NCI-H345 (cell line): ENCODE measurements around the gene STAM2.
"Not testable (repeated sequence)": the region's sequence is repeated elsewhere in the genome, so short reads cannot be mapped to it uniquely, and the experiment has no call there.

Source experiments
- DNase-seq: peaks from one replicate; lab custom pipeline; 2025; lab: John Stamatoyannopoulos, UW

Gene STAM2

GRCh38 chr2:152106464-152106863 is 69.1 kb downstream of the STAM2 start:
- DNase-seq, result no peak

- no peak for DNase-seq
These were observed 72.3 kb downstream of the STAM2 start for GRCh38 chr2:152103271-152103670.

GRCh38 chr2:152100961-152101360 is 74.6 kb downstream of the STAM2 start:
- DNase-seq, result no peak

- DNase-seq, result no peak
These were observed 76.1 kb downstream of the STAM2 start for GRCh38 chr2:152099367-152100050.

GRCh38 chr2:152098496-152099366 is 76.8 kb downstream of the STAM2 start, which contains the start of gene CACNB4:
Gene CACNB4 (minus strand): TSS chr2:152099044.
- DNase-seq, result no peak

GRCh38 chr2:152097801-152098495 is 77.6 kb downstream of the STAM2 start:
- no peak for DNase-seq

GRCh38 chr2:152097290-152097800 is 78.2 kb downstream of the STAM2 start:
- peak; percentile 19 for DNase-seq

- DNase-seq, result no peak
These were observed 80.4 kb downstream of the STAM2 start for GRCh38 chr2:152095146-152095545.

GRCh38 chr2:152094014-152094413 is 81.5 kb downstream of the STAM2 start:
- DNase-seq, result no peak

GRCh38 chr2:152093464-152093863 is 82.1 kb downstream of the STAM2 start:
- DNase-seq, result no peak

GRCh38 chr2:152092095-152092494 is 83.5 kb downstream of the STAM2 start:
- no peak for DNase-seq

- not testable (repeated sequence) for DNase-seq
These were observed 84.8 kb downstream of the STAM2 start for GRCh38 chr2:152090726-152091125.

GRCh38 chr2:152089238-152089637 is 86.3 kb downstream of the STAM2 start:
- DNase-seq, result no peak

GRCh38 chr2:152088006-152088405 is 87.6 kb downstream of the STAM2 start:
- no peak for DNase-seq

GRCh38 chr2:152086231-152086630 is 89.3 kb downstream of the STAM2 start:
- DNase-seq, result no peak

GRCh38 chr2:152084076-152084475 is 91.5 kb downstream of the STAM2 start:
- no peak for DNase-seq

GRCh38 chr2:152083202-152083875 is 92.2 kb downstream of the STAM2 start:
- no peak for DNase-seq

- no peak for DNase-seq
These were observed 96.9 kb downstream of the STAM2 start for GRCh38 chr2:152078662-152079061.

- no peak for DNase-seq
These were observed 97.5 kb downstream of the STAM2 start for GRCh38 chr2:152078023-152078422.

GRCh38 chr2:152075461-152076050 is 100.0 kb downstream of the STAM2 start:
- DNase-seq, result no peak

- DNase-seq, result no peak
These were observed 103.6 kb downstream of the STAM2 start for GRCh38 chr2:152072011-152072410.
